ENCODE measurements around the gene UBE2G1. TPM values are rescaled to one million over a fixed set of nuclear protein-coding genes. Genes with fewer than 3 reads are reported as not detected.

Gene UBE2G1, protein sequence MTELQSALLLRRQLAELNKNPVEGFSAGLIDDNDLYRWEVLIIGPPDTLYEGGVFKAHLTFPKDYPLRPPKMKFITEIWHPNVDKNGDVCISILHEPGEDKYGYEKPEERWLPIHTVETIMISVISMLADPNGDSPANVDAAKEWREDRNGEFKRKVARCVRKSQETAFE
- total RNA-seq = 48.5 and 51.8 TPM in 2 replicates

GRCh38 chr17:4366327-4367063, at the start of gene UBE2G1:
UBE2G1 (minus strand) TSS chr17:4366675; CDS start chr17:4366316, 359 bp downstream.

DNA sequence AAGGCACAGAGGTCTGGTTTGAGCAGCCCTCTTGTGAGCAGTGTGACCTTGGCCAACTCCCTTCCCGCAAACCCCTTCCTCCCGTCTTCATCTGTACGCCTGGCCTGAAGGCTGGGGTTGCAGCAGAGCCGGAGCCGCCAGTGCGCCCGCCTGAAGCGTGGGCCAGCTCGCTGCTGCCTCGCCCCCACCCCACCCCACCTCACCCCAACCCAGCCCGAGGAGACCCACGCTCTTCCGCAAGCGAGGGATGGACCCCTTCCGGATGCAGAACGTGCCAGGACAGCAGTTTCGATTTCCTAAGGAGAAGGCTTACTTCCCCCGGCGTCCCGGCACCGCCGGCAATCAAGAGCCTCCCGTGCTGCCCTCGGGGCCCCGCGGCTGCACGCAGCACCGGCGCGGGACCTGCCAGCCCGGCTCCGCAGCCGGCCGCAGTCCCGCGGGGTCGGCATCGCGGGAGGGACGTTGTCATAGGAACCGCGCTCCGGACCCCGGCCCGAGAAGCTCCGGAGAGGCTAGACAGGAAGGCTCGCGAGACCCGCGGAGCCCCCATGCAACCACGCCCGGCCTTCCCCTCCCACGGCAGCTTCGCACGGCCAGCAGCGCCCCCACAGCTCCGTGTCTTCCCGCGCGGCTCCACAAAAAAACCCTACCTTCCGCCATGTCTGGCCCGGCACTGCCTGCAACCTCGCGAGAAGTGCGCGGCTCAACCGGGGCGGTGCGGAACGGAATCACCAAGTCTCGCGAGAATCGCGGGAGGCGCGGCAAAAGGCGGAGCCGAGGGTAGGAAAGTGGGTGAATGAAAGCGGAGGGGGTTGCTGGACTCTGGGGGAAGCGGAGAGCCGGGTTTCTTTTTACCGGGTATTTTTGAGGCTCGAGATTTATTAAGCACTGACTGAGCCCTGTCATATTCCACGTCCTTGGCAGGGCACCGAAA, 102.9 kb downstream of the UBE2G1 start, which contains the start of gene ANKFY1:
Gene ANKFY1 (minus strand): TSS at position 698 of the 934 bp plus-strand sequence. CDS start 38 bp downstream, at position 660.

Other genes starting within 250 kb of the UBE2G1 start
- 24.5 and 27.5 TPM in 2 replicates for gene ZZEF1, start 223.6 kb downstream of the UBE2G1 start, total RNA-seq
- 20.9 and 21.5 TPM in 2 replicates for gene CYB5D2, start 223.5 kb downstream of the UBE2G1 start, total RNA-seq
- 17.1 and 21.7 TPM in 2 replicates for gene ANKFY1, start 102.7 kb downstream of the UBE2G1 start, total RNA-seq
- 0.93 and 0.98 TPM in 2 replicates for gene SPNS3, start 67.3 kb upstream of the UBE2G1 start, total RNA-seq
- 69.0 and 75.5 TPM in 2 replicates for gene SPNS2, start 132.2 kb upstream of the UBE2G1 start, total RNA-seq
- 85.0 and 85.7 TPM in 2 replicates for gene MYBBP1A, start 188.7 kb upstream of the UBE2G1 start, total RNA-seq
- not detected in 2 replicates for gene GGT6, start 193.9 kb upstream of the UBE2G1 start, total RNA-seq
- 0.20 TPM in 1 of 2 replicates, not detected in the other for gene SMTNL2, start 217.9 kb upstream of the UBE2G1 start, total RNA-seq